ENCODE data around the gene SEPTIN14.

SEPTIN14 gene

DNA sequence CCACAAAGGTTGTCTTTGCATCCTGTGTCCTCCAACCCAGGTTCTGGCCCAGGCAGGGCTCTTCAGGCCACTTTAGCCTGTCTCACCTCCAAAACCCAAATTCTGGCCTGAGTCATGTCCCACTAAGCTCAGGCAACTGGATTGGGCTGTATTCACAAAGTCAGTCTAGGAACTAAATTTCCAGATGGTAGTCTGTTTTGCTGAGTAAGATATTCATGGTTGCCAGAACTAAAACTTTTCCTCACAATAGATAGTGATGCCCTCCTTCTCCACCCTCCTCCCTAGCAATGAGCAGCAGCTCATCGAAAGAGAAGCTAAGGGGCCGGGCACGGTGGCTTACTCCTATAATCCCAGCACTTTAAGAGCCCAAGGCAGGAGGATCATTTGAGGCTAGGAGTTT is 21.8 kb upstream of the SEPTIN14 start:
- H3K4me1 ChIP-seq (ENCODE audit: insufficient read depth, low read length) = peaks cover 15% of the 10 kb centered on the region
- H3K9me3 ChIP-seq (ENCODE audit: insufficient read depth, low read length, severe bottlenecking) = no peaks in the 10 kb centered on the region
- DNase-seq = no peak
- no peaks in the 10 kb centered on the region for H3K27me3 ChIP-seq (ENCODE audit: insufficient read depth, low read length, poor library complexity)
- no peak for ATAC-seq (ENCODE audit: insufficient read depth, low read depth)
- TF ChIP-seq, protein P1, sequence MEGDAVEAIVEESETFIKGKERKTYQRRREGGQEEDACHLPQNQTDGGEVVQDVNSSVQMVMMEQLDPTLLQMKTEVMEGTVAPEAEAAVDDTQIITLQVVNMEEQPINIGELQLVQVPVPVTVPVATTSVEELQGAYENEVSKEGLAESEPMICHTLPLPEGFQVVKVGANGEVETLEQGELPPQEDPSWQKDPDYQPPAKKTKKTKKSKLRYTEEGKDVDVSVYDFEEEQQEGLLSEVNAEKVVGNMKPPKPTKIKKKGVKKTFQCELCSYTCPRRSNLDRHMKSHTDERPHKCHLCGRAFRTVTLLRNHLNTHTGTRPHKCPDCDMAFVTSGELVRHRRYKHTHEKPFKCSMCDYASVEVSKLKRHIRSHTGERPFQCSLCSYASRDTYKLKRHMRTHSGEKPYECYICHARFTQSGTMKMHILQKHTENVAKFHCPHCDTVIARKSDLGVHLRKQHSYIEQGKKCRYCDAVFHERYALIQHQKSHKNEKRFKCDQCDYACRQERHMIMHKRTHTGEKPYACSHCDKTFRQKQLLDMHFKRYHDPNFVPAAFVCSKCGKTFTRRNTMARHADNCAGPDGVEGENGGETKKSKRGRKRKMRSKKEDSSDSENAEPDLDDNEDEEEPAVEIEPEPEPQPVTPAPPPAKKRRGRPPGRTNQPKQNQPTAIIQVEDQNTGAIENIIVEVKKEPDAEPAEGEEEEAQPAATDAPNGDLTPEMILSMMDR (IDR thresholded peaks at IDR 0.05; ENCODE audit: borderline replicate concordance, extremely low read depth, low read length, poor library complexity, severe bottlenecking) = no peak
- TF ChIP-seq EZH2 (IDR thresholded peaks at IDR 0.05; ENCODE audit: borderline replicate concordance, low read depth, low read length, severe bottlenecking) = no peak
- H4K20me1 ChIP-seq (ENCODE audit: insufficient read depth, low read length) = no peaks in the 10 kb centered on the region
- H2AFZ ChIP-seq (ENCODE audit: low read depth, low read length) = no peak overlapping the region
- no peak overlapping the region for H3K9ac ChIP-seq (ENCODE audit: low read depth, low read length)
- no peak overlapping the region for H3K27ac ChIP-seq (ENCODE audit: low read length)
- no peaks in the 10 kb centered on the region for H3K36me3 ChIP-seq (ENCODE audit: insufficient read depth, low read length)
- H3K79me2 ChIP-seq (ENCODE audit: insufficient read depth, low read length) = peaks cover 6% of the 10 kb centered on the region
- no peak overlapping the region for H3K4me2 ChIP-seq (ENCODE audit: insufficient read depth, low read length)
- H3K4me3 ChIP-seq (ENCODE audit: low read depth in 1 of 2, low read length in 2 of 2) = no peak overlapping the region

DNA sequence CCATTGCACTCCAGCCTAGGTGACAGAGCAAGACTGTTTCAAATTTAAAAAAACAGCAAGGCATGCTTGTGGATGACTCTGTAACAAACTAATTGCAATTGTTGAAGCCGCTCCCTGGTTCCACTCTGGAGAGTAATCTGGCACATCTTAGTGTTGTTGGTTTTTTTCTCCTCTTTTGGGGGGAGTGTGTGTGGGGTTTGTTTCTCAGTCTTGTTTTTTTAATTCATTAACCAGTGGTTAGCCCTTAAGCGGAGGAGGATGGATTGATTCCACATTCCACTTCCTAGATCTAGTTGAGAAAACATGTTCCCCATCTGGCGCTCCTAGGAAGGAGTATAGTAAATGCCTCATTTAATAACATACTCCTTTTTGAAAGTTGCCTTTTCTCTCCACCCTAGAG is 16.1 kb upstream of the SEPTIN14 start:
- Histone ChIP-seq H3K36me3 (ENCODE audit: insufficient read depth, low read length) (no peaks in the 10 kb centered on the region), H3K9ac (ENCODE audit: low read depth, low read length) (no peak overlapping the region), H3K4me3 (ENCODE audit: low read depth in 1 of 2, low read length in 2 of 2) (no peak overlapping the region), H3K79me2 (ENCODE audit: insufficient read depth, low read length) (no peaks in the 10 kb centered on the region), H3K27ac (ENCODE audit: low read length) (no peak overlapping the region), H3K27me3 (ENCODE audit: insufficient read depth, low read length, poor library complexity) (no peaks in the 10 kb centered on the region), H3K4me2 (ENCODE audit: insufficient read depth, low read length) (no peak overlapping the region), H2AFZ (ENCODE audit: low read depth, low read length) (no peak overlapping the region), H3K4me1 (ENCODE audit: insufficient read depth, low read length) (no peaks in the 10 kb centered on the region), H3K9me3 (ENCODE audit: insufficient read depth, low read length, severe bottlenecking) (no peaks in the 10 kb centered on the region), H4K20me1 (ENCODE audit: insufficient read depth, low read length) (no peaks in the 10 kb centered on the region)
- ATAC-seq (ENCODE audit: insufficient read depth, low read depth) (no peak), DNase-seq (no peak)
- TF ChIP-seq EZH2 (IDR thresholded peaks at IDR 0.05; ENCODE audit: borderline replicate concordance, low read depth, low read length, severe bottlenecking) = no peak
- TF ChIP-seq, protein P1 (IDR thresholded peaks at IDR 0.05; ENCODE audit: borderline replicate concordance, extremely low read depth, low read length, poor library complexity, severe bottlenecking) = no peak

DNA sequence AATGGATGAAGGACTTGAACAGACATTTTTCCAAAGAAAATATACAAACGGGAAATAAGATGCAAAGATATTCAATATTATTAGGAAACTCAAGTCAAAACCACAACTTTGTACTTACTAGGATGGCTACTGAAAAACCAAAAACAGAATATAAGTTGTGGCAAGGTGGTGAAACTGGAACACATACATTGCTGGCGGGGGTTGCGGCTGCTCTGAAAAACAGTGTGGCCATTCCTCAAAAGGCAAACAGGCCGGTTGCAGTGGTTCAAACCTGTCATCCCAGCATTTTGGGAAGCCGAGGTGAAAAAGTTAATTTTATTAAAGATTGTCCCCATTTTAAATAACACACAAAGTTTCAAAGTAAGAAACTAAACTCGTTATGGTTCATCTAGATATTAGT is 14.8 kb upstream of the SEPTIN14 start:
- H4K20me1 ChIP-seq (ENCODE audit: insufficient read depth, low read length) = no peaks in the 10 kb centered on the region
- no peak overlapping the region for H3K4me2 ChIP-seq (ENCODE audit: insufficient read depth, low read length)
- no peak overlapping the region for H3K4me3 ChIP-seq (ENCODE audit: low read depth in 1 of 2, low read length in 2 of 2)
- no peaks in the 10 kb centered on the region for H3K4me1 ChIP-seq (ENCODE audit: insufficient read depth, low read length)
- DNase-seq (no peak), ATAC-seq (ENCODE audit: insufficient read depth, low read depth) (no peak)
- H3K9me3 ChIP-seq (ENCODE audit: insufficient read depth, low read length, severe bottlenecking) = no peaks in the 10 kb centered on the region
- no peak for TF ChIP-seq EZH2 (IDR thresholded peaks at IDR 0.05; ENCODE audit: borderline replicate concordance, low read depth, low read length, severe bottlenecking)
- TF ChIP-seq, protein P1 (IDR thresholded peaks at IDR 0.05; ENCODE audit: borderline replicate concordance, extremely low read depth, low read length, poor library complexity, severe bottlenecking) = no peak
- H3K27ac ChIP-seq (ENCODE audit: low read length) = no peak overlapping the region
- no peak overlapping the region for H2AFZ ChIP-seq (ENCODE audit: low read depth, low read length)
- no peak overlapping the region for H3K9ac ChIP-seq (ENCODE audit: low read depth, low read length)
- no peaks in the 10 kb centered on the region for H3K36me3 ChIP-seq (ENCODE audit: insufficient read depth, low read length)
- H3K79me2 ChIP-seq (ENCODE audit: insufficient read depth, low read length) = no peaks in the 10 kb centered on the region
- no peaks in the 10 kb centered on the region for H3K27me3 ChIP-seq (ENCODE audit: insufficient read depth, low read length, poor library complexity)

DNA sequence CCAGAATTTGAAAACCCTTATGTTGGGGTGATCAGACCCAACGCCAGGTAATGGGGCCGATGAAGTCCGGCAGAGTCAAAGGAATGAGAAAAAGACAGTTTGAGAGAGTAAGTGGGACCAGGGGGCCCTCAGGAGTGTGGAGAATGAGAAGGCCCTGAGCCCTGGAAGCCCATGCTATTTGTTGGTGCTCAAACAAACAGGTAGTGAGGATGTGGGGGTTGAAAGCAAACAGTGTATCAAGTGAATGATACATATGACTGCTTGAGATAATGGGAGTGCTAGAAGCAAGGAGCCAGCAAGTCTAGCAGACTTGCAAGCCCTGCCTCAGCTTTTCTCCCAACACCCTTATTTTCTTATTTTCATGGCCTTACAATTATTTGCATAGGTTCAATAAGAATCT is 11.2 kb upstream of the SEPTIN14 start:
- Histone ChIP-seq H3K4me1 (ENCODE audit: insufficient read depth, low read length) (no peaks in the 10 kb centered on the region), H2AFZ (ENCODE audit: low read depth, low read length) (no peak overlapping the region), H3K9ac (ENCODE audit: low read depth, low read length) (no peak overlapping the region), H3K36me3 (ENCODE audit: insufficient read depth, low read length) (no peaks in the 10 kb centered on the region), H3K4me2 (ENCODE audit: insufficient read depth, low read length) (no peak overlapping the region), H3K27ac (ENCODE audit: low read length) (no peak overlapping the region), H3K27me3 (ENCODE audit: insufficient read depth, low read length, poor library complexity) (no peaks in the 10 kb centered on the region), H4K20me1 (ENCODE audit: insufficient read depth, low read length) (no peaks in the 10 kb centered on the region), H3K9me3 (ENCODE audit: insufficient read depth, low read length, severe bottlenecking) (no peaks in the 10 kb centered on the region), H3K79me2 (ENCODE audit: insufficient read depth, low read length) (no peaks in the 10 kb centered on the region), H3K4me3 (ENCODE audit: low read depth in 1 of 2, low read length in 2 of 2) (no peak overlapping the region)
- DNase-seq (no peak), ATAC-seq (ENCODE audit: insufficient read depth, low read depth) (no peak)
- TF ChIP-seq EZH2 (IDR thresholded peaks at IDR 0.05; ENCODE audit: borderline replicate concordance, low read depth, low read length, severe bottlenecking) = no peak
